ENCODE measurements around the gene TRPC6. TPM values are rescaled to one million over a fixed set of nuclear protein-coding genes. Genes with fewer than 3 reads are reported as not detected.
"Not testable (repeated sequence)": the region's sequence is repeated elsewhere in the genome, so short reads cannot be mapped to it uniquely, and the experiment has no call there.

Gene TRPC6
- polyA plus RNA-seq, 4 donors = 7.0 to 10.0 (median 9.2) TPM

GRCh38 chr11:101459020-101459419 is 124.8 kb downstream of the TRPC6 start:
- DNase-seq (ENCODE audit: low read depth in 4 of 4, low spot score in 3 of 4) = no peak

GRCh38 chr11:101458161-101458560 is 125.6 kb downstream of the TRPC6 start:
- no peak for DNase-seq (ENCODE audit: low read depth in 4 of 4, low spot score in 3 of 4)

- DNase-seq (ENCODE audit: low read depth in 4 of 4, low spot score in 3 of 4) = no peak
Measured at GRCh38 chr11:101456812-101457211, 127.0 kb downstream of the TRPC6 start.

GRCh38 chr11:101453682-101454081 is 130.1 kb downstream of the TRPC6 start:
- DNase-seq (ENCODE audit: low read depth in 4 of 4, low spot score in 3 of 4) = no peak

GRCh38 chr11:101448881-101449442 is 134.8 kb downstream of the TRPC6 start:
- DNase-seq (ENCODE audit: low read depth in 4 of 4, low spot score in 3 of 4) = no peak

- DNase-seq (ENCODE audit: low read depth in 4 of 4, low spot score in 3 of 4) = no peak
Measured at GRCh38 chr11:101446726-101447125, 137.1 kb downstream of the TRPC6 start.

- no peak for DNase-seq (ENCODE audit: low read depth in 4 of 4, low spot score in 3 of 4)
Measured at GRCh38 chr11:101446238-101446637, 137.6 kb downstream of the TRPC6 start.

GRCh38 chr11:101445761-101446160 is 138.0 kb downstream of the TRPC6 start:
- DNase-seq (ENCODE audit: low read depth in 4 of 4, low spot score in 3 of 4) = no peak

GRCh38 chr11:101444851-101445250 is 139.0 kb downstream of the TRPC6 start:
- DNase-seq (ENCODE audit: low read depth in 4 of 4, low spot score in 3 of 4) = no peak

GRCh38 chr11:101444164-101444563 is 139.6 kb downstream of the TRPC6 start:
- DNase-seq (ENCODE audit: low read depth in 4 of 4, low spot score in 3 of 4) = peak in 1 of 4 donors; percentile 22

- DNase-seq (ENCODE audit: low read depth in 4 of 4, low spot score in 3 of 4) = no peak
Measured at GRCh38 chr11:101442936-101443521, 140.8 kb downstream of the TRPC6 start.

GRCh38 chr11:101442171-101442570 is 141.6 kb downstream of the TRPC6 start:
- no peak for DNase-seq (ENCODE audit: low read depth in 4 of 4, low spot score in 3 of 4)

- no peak for DNase-seq (ENCODE audit: low read depth in 4 of 4, low spot score in 3 of 4)
Measured at GRCh38 chr11:101441747-101442146, 142.1 kb downstream of the TRPC6 start.

- DNase-seq (ENCODE audit: low read depth in 4 of 4, low spot score in 3 of 4) = no peak
Measured at GRCh38 chr11:101439488-101439887, 144.3 kb downstream of the TRPC6 start.

- not testable (repeated sequence) for DNase-seq (ENCODE audit: low read depth in 4 of 4, low spot score in 3 of 4)
Measured at GRCh38 chr11:101438708-101439107, 145.1 kb downstream of the TRPC6 start.

- no peak for DNase-seq (ENCODE audit: low read depth in 4 of 4, low spot score in 3 of 4)
Measured at GRCh38 chr11:101438126-101438525, 145.7 kb downstream of the TRPC6 start.

- DNase-seq (ENCODE audit: low read depth in 4 of 4, low spot score in 3 of 4) = peak in 1 of 4 donors; percentile 28
Measured at GRCh38 chr11:101436511-101437142, 147.2 kb downstream of the TRPC6 start.

- no peak for DNase-seq (ENCODE audit: low read depth in 4 of 4, low spot score in 3 of 4)
Measured at GRCh38 chr11:101435408-101435973, 148.3 kb downstream of the TRPC6 start.

GRCh38 chr11:101434026-101434643 is 149.7 kb downstream of the TRPC6 start:
- DNase-seq (ENCODE audit: low read depth in 4 of 4, low spot score in 3 of 4) = no peak

GRCh38 chr11:101433151-101433550 is 150.7 kb downstream of the TRPC6 start:
- no peak for DNase-seq (ENCODE audit: low read depth in 4 of 4, low spot score in 3 of 4)

All from right renal pelvis (tissue), 4 donors.